ENCODE data around the gene SLX4. TPM values are rescaled to one million over a fixed set of nuclear protein-coding genes. Genes with fewer than 3 reads are reported as not detected.

SLX4 gene
- polyA plus RNA-seq, 1 of the 3 experiments (the other 2 are of a cell fraction), result 2.1 TPM

DNA sequence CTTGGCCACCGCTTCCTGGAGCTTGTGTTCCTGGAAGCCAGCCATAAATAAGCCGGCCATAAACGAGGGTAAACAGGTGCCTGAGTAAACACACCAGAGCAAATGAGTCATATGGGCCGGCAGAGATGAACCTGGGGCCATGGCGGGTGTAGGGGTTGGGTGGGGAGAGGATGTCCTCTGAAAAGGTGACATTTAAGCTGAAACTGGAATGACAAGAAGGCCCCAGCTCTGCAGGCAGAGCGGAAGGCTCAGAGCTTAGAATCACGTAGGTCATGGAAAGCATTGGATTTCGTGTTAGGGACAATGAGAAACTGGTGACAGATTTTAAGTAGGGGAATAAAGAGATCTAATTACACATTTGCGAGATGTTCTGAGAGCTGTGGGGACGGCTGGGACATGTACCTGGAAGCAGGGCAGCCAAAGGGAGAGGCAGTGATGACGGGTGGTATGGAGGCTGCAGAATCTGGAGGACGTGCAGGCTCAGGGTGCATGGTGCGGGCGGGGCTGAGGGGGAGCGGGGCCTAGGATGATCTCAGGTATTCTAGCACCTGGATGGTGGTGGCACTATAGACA, 35.0 kb upstream of the SLX4 start:
- Histone ChIP-seq H3F3A (replicated peaks; ENCODE audit: insufficient read depth) (no peaks in the 10 kb centered on the region), H3K9ac (no peak overlapping the region), H2AFZ (ENCODE audit: low read depth) (no peak overlapping the region), H3K27me3 (ENCODE audit: insufficient read depth) (no peaks in the 10 kb centered on the region), H3K9me3 (no peaks in the 10 kb centered on the region), H3K36me3 (replicated peaks in 1 of 2; ENCODE audit: control insufficient read depth in 1 of 2, insufficient read depth in 2 of 2, low read length in 1 of 2) (peaks cover 0 to 3% of the 10 kb centered on the region in 2 experiments), H3K4me2 (no peak overlapping the region), H3K79me2 (ENCODE audit: insufficient read depth) (no peaks in the 10 kb centered on the region), H3K9me2 (no peaks in the 10 kb centered on the region), H4K20me1 (ENCODE audit: insufficient read depth) (no peaks in the 10 kb centered on the region), H3K4me1 (ENCODE audit: control insufficient read depth in 1 of 2, insufficient read depth in 2 of 2, low read depth in 1 of 2, low read length in 1 of 2) (peaks cover 0 to 21% of the 10 kb centered on the region in 2 experiments; a peak in 1 of 4 replicates), H3K27ac (ENCODE audit: low read depth in 2 of 2, low read length in 1 of 2) (no peak overlapping the region), H3K4me3 (ENCODE audit: low read depth in 2 of 2, low read length in 1 of 2) (no peak overlapping the region)
- DNase-seq, result no peak
- POLR2A ChIA-PET, result no interaction called here
- CTCF ChIA-PET, result interaction anchor here (0.7 kb wide), 1 partner anchor 11 kb away, joined by 3 read pairs; no protein-coding TSS in a partner anchor
- WGBS (ENCODE audit: low lambda C conversion rate), result 80% methylated on average over 15 of the region's 15 CpGs
- TF ChIP-seq, protein P1, sequence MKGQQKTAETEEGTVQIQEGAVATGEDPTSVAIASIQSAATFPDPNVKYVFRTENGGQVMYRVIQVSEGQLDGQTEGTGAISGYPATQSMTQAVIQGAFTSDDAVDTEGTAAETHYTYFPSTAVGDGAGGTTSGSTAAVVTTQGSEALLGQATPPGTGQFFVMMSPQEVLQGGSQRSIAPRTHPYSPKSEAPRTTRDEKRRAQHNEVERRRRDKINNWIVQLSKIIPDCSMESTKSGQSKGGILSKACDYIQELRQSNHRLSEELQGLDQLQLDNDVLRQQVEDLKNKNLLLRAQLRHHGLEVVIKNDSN (IDR thresholded peaks at IDR 0.05; ENCODE audit: borderline replicate concordance, low read depth), result no peak
- no peak for TF ChIP-seq POLR2AphosphoS5 (IDR thresholded peaks at IDR 0.05; ENCODE audit: low read depth, low read length)

DNA sequence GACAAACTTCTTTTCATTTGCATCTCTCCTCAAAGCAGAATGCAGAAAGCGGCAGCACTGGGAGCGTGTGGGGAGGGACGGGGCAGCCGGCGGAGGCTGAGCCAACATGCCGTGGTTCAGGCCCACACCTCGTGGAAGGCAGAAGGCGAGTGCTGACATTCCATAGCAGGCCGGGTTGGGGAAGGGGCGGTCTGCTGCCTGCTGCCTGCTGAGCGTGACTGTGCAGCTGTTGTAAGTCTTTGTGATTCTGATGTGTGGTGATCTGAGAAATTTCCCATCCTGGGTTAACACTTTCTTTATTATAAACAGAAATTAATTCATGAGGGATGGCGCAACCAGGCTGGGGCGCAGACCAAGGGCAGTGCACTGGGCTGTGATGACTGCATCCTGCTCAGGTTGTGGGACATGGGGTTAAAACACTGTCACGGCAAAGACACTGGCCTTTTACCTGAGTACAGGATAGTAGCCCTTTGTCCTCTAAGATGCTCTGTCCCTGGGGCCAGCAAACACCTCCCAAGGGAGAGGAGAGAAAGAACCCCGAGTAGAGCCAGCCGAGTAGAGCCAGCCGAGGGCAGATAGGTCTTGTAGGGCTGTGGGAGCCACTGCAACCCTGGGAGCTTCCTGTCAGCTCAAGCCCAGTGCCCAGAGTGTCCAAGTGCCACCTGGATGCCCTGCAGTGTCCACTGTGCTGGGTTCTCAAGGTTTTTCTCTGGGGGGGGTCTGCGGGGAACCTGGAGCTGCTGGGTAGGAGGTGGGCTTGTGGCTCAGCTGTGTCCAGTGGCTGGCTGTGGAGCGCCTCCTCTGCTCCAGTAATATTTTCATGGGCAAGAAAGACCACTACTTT, 34.3 kb upstream of the SLX4 start:
- Histone ChIP-seq H3F3A (replicated peaks; ENCODE audit: insufficient read depth) (no peaks in the 10 kb centered on the region), H3K4me1 (ENCODE audit: control insufficient read depth in 1 of 2, insufficient read depth in 2 of 2, low read depth in 1 of 2, low read length in 1 of 2) (peaks cover 0 to 24% of the 10 kb centered on the region in 2 experiments; a peak in 1 of 4 replicates), H3K4me3 (ENCODE audit: low read depth in 2 of 2, low read length in 1 of 2) (no peak overlapping the region), H3K27me3 (ENCODE audit: insufficient read depth) (no peaks in the 10 kb centered on the region), H4K20me1 (ENCODE audit: insufficient read depth) (no peaks in the 10 kb centered on the region), H3K4me2 (no peak overlapping the region), H3K79me2 (ENCODE audit: insufficient read depth) (no peaks in the 10 kb centered on the region), H3K9me2 (no peaks in the 10 kb centered on the region), H3K27ac (ENCODE audit: low read depth in 2 of 2, low read length in 1 of 2) (no peak overlapping the region), H2AFZ (ENCODE audit: low read depth) (no peak overlapping the region), H3K36me3 (replicated peaks in 1 of 2; ENCODE audit: control insufficient read depth in 1 of 2, insufficient read depth in 2 of 2, low read length in 1 of 2) (peaks cover 0 to 2% of the 10 kb centered on the region in 2 experiments), H3K9ac (no peak overlapping the region), H3K9me3 (no peaks in the 10 kb centered on the region)
- TF ChIP-seq NFIC (IDR thresholded peaks at IDR 0.05; ENCODE audit: borderline replicate concordance) (no peak), GATA2 (CRISPR knock-in tag; IDR thresholded peaks at IDR 0.05) (no peak), RCOR1 (IDR thresholded peaks at IDR 0.05; ENCODE audit: low read length) (no peak), YY1 (IDR thresholded peaks at IDR 0.05; ENCODE audit: low read depth) (no peak)
- TF ChIP-seq, protein P2, sequence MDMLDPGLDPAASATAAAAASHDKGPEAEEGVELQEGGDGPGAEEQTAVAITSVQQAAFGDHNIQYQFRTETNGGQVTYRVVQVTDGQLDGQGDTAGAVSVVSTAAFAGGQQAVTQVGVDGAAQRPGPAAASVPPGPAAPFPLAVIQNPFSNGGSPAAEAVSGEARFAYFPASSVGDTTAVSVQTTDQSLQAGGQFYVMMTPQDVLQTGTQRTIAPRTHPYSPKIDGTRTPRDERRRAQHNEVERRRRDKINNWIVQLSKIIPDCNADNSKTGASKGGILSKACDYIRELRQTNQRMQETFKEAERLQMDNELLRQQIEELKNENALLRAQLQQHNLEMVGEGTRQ (IDR thresholded peaks at IDR 0.05; ENCODE audit: borderline replicate concordance, low read depth, low read length), result no peak
- ChIA-PET CTCF (no interaction called here), POLR2A (no interaction called here)
- 87% methylated on average over 16 of the region's 19 CpGs for WGBS (ENCODE audit: low lambda C conversion rate)
- DNase-seq, result no peak

DNA sequence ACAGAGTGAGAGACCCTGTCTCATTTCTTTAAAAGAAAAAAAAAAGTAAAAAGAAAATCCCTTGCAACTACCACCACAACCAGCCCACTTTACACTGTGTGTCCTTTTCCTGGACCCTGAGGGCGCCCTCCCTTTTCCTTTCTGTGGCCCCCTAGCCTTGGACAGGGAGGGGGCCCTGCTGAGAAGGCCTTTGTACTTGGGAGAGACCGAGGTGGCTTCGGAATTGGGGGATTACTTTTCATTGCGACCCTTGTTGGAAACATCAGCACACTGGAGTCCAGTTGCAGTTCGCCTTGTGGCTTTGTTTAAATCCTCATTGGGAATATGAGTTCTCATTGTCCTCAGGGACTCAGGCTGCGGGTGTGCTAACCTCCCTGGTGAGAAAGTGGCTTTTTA, 33.7 kb upstream of the SLX4 start:
- 93% methylated on average over 6 of the region's 6 CpGs for WGBS (ENCODE audit: low lambda C conversion rate)
- Histone ChIP-seq H3K36me3 (replicated peaks in 1 of 2; ENCODE audit: control insufficient read depth in 1 of 2, insufficient read depth in 2 of 2, low read length in 1 of 2) (peaks cover 0 to 2% of the 10 kb centered on the region in 2 experiments), H3K9me2 (no peaks in the 10 kb centered on the region), H2AFZ (ENCODE audit: low read depth) (no peak overlapping the region), H3K4me1 (ENCODE audit: control insufficient read depth in 1 of 2, insufficient read depth in 2 of 2, low read depth in 1 of 2, low read length in 1 of 2) (peaks cover 0 to 26% of the 10 kb centered on the region in 2 experiments; a peak in 1 of 4 replicates), H3F3A (replicated peaks; ENCODE audit: insufficient read depth) (no peaks in the 10 kb centered on the region), H3K27ac (ENCODE audit: low read depth in 2 of 2, low read length in 1 of 2) (no peak overlapping the region), H3K4me3 (ENCODE audit: low read depth in 2 of 2, low read length in 1 of 2) (no peak overlapping the region), H4K20me1 (ENCODE audit: insufficient read depth) (no peaks in the 10 kb centered on the region), H3K27me3 (ENCODE audit: insufficient read depth) (no peaks in the 10 kb centered on the region), H3K79me2 (ENCODE audit: insufficient read depth) (no peaks in the 10 kb centered on the region), H3K9ac (no peak overlapping the region), H3K4me2 (no peak overlapping the region), H3K9me3 (no peaks in the 10 kb centered on the region)
- ChIA-PET CTCF (no interaction called here), POLR2A (no interaction called here)
- no peak for DNase-seq
- TF ChIP-seq RXRA (IDR thresholded peaks at IDR 0.05; ENCODE audit: borderline replicate concordance, low read depth), result no peak
- no peak for TF ChIP-seq MEF2A (IDR thresholded peaks at IDR 0.05; ENCODE audit: borderline replicate concordance, low read depth)
- no peak for TF ChIP-seq FOSL2 (IDR thresholded peaks at IDR 0.05; ENCODE audit: borderline replicate concordance, low read depth)
- TF ChIP-seq, protein P1 (IDR thresholded peaks at IDR 0.05; ENCODE audit: borderline replicate concordance, low read depth), result no peak
- no peak for TF ChIP-seq CTCF (IDR thresholded peaks at IDR 0.05)
- TF ChIP-seq SIN3A (IDR thresholded peaks at IDR 0.05; ENCODE audit: borderline replicate concordance, low read depth, low read length), result no peak

All from SK-N-SH (cell line).